ENCODE data around the gene ADAM17.

DNA sequence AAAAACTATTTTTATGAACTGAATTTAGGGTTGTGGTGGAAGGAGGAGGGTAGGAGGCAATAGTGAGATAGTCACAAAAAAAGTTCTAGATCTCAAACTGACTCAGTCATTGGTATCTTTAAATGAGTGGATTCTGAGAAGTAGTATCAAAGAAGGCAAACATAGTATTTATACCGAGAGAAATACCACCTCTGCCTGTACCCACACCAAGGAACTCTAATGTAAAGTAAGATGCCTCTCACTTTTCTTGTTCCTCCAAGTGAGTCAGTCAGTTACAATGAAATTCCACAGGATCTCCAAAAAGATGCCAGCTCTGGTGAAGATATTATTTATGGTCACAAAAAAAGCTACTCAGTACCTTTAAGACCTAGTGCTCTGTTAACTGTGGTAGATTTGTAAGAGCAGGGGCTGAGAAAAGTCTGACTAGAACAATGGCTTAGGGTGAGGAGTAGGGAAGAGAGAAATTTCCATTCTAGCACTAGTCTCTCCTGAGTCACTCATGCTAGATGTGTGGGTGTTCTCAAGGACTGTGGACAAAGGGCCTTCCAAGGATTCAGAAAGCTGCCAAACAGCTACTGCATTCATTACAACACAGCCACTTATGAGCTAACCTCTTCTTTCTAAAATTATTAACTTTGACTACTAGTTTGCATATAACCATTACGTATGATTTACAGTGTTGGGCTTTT lies 38.9 kb upstream of the ADAM17 start:
- TF ChIP-seq EZH2 (IDR thresholded peaks at IDR 0.05; ENCODE audit: low read length, missing control alignments) = no peak
- TF ChIP-seq, protein P1, sequence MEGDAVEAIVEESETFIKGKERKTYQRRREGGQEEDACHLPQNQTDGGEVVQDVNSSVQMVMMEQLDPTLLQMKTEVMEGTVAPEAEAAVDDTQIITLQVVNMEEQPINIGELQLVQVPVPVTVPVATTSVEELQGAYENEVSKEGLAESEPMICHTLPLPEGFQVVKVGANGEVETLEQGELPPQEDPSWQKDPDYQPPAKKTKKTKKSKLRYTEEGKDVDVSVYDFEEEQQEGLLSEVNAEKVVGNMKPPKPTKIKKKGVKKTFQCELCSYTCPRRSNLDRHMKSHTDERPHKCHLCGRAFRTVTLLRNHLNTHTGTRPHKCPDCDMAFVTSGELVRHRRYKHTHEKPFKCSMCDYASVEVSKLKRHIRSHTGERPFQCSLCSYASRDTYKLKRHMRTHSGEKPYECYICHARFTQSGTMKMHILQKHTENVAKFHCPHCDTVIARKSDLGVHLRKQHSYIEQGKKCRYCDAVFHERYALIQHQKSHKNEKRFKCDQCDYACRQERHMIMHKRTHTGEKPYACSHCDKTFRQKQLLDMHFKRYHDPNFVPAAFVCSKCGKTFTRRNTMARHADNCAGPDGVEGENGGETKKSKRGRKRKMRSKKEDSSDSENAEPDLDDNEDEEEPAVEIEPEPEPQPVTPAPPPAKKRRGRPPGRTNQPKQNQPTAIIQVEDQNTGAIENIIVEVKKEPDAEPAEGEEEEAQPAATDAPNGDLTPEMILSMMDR (conservative IDR thresholded peaks at IDR 0.05 in 1 of 2, IDR thresholded peaks at IDR 0.05 in 1 of 2; ENCODE audit: low read depth in 1 of 2, low read length in 2 of 2) = no peak

All from fibroblast of lung (primary cell).